Upper lobe of left lung (tissue), 4 donors: ENCODE results near the gene MARCHF3.

ENCODE experiments used
- EP300 ChIP-seq, 4 donors: sonication (generic); formaldehyde crosslinking; IDR thresholded peaks; one replicate each; pipeline ENCODE4 v1.5.1; 2017; ENCODE audit warnings: antibody characterized with exemption in 4 of 4, control low read depth in 2 of 4
- POLR2A ChIP-seq, 4 donors: fragments of 450-650 bp; IDR thresholded peaks; one replicate each; pipeline ENCODE4 v1.5.1; 2016 to 2017; ENCODE audit warnings: antibody characterized with exemption in 4 of 4, mild to moderate bottlenecking in 2 of 4
- TF ChIP-seq, protein P1 (sequence below), 6 experiments: fragments of 450-650 bp in 4 of 6; fragments of 200-600 bp in 2 of 6; sonication (generic) in 2 of 6; IDR thresholded peaks; one replicate each; pipeline ENCODE4 v1.5.1; 2016 to 2019; ENCODE audit warnings: antibody characterized with exemption in 6 of 6

DNA sequence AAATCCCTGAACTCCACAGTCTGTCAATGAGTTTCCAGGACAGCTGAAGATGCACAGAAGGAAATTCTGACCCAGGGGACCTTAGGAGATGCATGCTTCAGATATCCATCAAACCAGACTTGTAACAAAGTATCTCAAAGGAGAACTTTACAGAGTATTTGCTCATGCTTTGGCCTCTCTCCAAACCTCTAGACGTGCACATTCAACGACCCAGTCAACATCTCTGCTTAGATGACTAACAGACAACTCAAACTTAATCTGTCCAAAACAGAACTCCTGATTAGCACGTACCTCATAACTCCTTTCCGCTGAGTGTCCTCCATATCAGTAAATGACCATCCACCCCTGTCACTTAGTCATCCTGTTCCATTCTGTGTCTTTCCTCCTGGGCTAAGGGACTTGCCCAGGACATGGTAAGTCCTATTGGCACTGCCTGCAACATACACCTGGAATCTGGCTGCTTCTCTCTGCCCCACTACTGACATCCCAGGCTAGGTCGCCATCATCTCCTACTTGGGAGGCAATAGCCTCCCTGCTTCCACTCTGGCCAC lies 146.0 kb downstream of the MARCHF3 start:
- TF ChIP-seq, protein P1, sequence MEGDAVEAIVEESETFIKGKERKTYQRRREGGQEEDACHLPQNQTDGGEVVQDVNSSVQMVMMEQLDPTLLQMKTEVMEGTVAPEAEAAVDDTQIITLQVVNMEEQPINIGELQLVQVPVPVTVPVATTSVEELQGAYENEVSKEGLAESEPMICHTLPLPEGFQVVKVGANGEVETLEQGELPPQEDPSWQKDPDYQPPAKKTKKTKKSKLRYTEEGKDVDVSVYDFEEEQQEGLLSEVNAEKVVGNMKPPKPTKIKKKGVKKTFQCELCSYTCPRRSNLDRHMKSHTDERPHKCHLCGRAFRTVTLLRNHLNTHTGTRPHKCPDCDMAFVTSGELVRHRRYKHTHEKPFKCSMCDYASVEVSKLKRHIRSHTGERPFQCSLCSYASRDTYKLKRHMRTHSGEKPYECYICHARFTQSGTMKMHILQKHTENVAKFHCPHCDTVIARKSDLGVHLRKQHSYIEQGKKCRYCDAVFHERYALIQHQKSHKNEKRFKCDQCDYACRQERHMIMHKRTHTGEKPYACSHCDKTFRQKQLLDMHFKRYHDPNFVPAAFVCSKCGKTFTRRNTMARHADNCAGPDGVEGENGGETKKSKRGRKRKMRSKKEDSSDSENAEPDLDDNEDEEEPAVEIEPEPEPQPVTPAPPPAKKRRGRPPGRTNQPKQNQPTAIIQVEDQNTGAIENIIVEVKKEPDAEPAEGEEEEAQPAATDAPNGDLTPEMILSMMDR (IDR thresholded peaks at IDR 0.05): no peak
- TF ChIP-seq POLR2A (IDR thresholded peaks at IDR 0.05) (no peak), EP300 (IDR thresholded peaks at IDR 0.05) (no peak)
